GM18909 (cell line): ENCODE results near the gene RNASE3.
"Not testable (repeated sequence)": the region's sequence is repeated elsewhere in the genome, so short reads cannot be mapped to it uniquely, and the experiment has no call there.

Experiments
- ATAC-seq: cut with Tn5 transposase; IDR thresholded peaks from one replicate; pipeline ENCODE4 v1.9.1; 2021; ENCODE audit warnings: mild to moderate bottlenecking; ENCODE audit not compliant: unreplicated experiment, poor library complexity

Gene RNASE3

DNA sequence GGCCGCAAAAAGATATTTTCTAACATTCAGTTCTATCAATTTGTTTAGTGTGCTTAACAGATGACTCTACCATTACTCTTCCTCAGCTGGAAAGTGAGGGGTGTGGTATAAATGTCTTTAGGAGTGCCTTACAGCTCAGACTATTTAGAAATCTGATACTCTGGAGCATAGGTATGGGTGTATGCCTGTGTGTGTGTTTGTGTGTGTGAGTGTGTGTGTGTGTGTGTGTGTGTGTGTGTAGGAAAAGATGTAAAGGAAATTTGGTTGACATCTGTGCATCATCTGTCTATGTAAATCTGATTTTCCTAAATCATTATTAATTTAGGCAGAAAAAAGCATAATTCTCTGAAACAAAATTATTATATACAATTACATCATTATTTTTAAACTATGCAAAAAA lies 16.0 kb downstream of the RNASE3 start:
- ATAC-seq: no peak

DNA sequence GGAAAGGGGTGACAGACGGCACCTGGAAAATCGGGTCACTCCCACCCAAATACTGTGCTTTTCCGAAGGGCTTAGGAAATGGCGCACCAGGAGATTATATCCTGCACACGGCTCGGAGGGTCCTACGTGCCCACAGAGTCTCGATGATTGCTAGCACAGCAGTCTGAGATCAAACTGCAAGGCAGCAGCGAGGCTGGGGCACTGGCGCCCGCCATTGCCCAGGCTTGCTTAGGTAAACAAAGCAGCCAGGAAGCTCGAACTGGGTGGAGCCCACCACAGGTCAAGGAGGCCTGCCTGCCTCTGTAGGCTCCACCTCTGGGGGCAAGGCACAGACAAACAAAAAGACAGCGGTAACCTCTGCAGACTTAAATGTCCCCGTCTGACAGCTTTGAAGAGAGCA lies 19.6 kb downstream of the RNASE3 start:
- ATAC-seq: not testable (repeated sequence)

DNA sequence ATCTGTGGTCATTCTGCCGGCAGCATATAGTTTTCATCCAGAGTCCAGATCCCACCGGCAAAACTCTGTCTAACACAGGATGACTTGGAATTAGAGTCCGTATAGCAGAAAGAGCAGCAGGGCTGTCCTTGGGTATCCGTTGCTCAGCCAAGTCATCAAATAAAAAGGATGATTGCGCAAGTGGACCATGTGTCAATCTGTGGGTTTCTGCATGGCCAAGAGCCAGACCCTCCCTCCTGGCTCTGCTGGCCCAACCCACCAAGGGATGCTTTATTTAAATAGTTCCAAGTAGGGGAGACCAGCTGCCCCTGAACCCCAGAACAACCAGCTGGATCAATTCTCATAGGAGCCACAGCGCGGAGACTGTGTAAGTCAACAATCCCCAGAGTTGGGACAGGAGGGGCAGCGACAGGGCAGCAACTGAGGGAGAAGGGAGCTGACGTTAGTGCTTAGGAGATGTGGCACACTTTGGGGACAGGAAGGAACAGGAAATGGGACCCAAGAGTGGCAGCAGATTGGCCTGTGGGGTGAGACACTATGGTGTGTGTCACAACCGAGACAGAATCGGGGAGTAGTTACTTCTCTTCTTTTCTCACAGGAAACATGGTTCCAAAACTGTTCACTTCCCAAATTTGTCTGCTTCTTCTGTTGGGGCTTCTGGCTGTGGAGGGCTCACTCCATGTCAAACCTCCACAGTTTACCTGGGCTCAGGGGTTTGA lies 28.0 kb downstream of the RNASE3 start:
- ATAC-seq: not testable (repeated sequence)

DNA sequence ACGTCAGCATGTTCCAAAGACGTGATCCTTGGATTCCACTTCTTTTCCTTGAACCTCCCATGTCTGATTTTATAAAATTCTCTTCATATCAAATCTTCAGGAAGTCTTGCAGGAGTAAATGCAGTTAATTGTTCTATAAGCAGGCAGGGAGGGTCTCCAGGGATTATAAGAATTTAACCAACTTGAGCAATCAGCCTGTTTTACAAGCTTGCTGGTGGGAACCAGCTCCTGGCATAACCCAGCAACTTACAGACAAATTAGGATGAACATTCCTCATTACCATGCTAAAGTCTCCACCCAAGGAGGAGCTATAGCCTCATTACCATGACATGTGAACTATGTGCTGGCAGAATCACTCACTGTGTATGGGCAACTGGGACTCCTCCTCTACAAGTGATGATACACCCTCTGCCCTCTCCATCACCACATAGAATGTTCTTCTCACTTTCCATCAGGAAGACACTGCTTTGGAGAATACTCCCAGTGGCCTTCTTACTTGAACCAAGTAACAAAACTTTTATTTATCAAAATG lies 32.6 kb downstream of the RNASE3 start:
- ATAC-seq: not testable (repeated sequence)

DNA sequence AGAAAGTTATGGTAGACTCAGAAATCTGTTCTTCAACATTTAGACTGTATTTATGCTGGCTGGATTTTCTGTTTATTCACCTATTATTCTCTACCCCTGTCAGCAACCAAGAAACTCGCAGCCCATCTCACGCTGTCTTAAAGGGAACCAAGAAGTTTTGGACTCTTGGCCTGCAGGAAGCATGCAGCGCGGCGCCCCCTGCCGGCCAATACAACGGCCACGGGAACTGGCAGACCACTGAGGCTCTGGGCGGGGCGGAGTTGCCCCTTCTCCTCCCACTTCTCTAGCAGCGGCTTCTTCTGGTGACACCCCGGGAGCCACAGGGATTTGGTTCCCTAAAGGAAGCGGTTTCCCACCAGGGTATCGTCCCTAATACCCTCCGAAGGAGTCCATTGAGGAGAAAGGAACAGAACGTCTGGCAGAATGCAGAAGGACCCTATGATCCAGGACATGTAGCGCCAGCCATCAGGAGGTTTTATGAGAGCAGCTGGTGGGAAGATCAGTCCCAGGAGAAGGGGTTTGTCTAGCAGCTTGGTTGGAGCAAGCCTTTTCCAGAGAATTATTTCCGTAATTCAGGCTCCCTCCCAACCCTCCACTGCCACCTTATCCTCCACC lies 43.1 kb downstream of the RNASE3 start:
- ATAC-seq: no peak

DNA sequence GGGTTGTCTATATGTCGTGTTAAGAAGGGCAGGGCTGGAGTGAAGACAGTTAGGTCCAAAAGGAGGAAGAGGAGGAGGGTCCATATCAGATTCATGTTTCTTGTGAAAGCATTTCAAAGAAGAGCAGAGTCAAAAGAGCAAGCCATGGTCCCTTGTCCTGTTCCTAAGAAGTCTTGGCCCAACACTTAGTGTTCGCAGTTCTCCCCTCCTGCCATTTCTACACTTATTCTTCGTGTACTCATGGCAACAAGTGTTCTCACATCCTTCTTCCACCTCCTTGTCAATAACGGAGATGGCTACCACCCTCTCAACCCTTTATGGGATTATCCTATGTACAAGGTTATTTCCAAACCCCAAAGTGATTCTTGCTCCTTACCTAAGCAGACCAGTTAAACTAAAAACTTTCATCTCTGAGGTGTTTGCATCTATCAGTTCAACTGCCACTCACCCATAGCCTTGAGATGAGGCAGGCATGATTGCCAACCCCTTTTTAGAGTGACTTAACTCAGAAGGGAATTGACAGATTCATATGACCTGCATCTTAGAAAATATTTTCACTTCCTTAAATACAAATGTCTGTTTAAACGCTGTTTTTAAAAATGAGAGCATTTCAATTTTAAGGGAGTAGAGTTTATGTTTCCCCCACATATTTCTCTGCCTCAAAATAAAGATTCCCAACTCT lies 44.3 kb downstream of the RNASE3 start:
- no peak for ATAC-seq
